Natural killer cell (primary cell): Measurements from ENCODE around the gene GBF1. TPM values are rescaled to one million over a fixed set of nuclear protein-coding genes. Genes with fewer than 3 reads are reported as not detected.
A peak's percentile ranks its signal among the peaks of the same experiment; 100 is the strongest.

Experiments used
- ATAC-seq, 3 donors: fragments of 150-1000 bp in 2 of 3; fragments of 200-7000 bp in 1 of 3; cut with Tn5 transposase; 1 replicate in 1 of 3; 2 replicates in 2 of 3; pipeline ENCODE4 v1.10.0; 2021; ENCODE audit warnings: mild to moderate bottlenecking in 2 of 3, moderate library complexity in 2 of 3
- DNase-seq, 2 donors: peaks; one replicate each; pipeline versions ENCODE4 v3.0.0 to v3.0.0-alpha.2; 2013 to 2021; ENCODE audit warnings: mixed read lengths in 1 of 2
- H3K27ac ChIP-seq: one replicate; pipeline ENCODE4 v1.5.1; 2013; ENCODE audit warnings: mild to moderate bottlenecking, low read length
- H3K27me3 ChIP-seq: one replicate; pipeline ENCODE4 v1.6.1; 2013; ENCODE audit warnings: low read length; ENCODE audit not compliant: control insufficient read depth, insufficient read depth
- H3K36me3 ChIP-seq: one replicate; pipeline ENCODE4 v1.6.1; 2013; ENCODE audit warnings: low read length; ENCODE audit not compliant: control insufficient read depth, insufficient read depth
- H3K4me1 ChIP-seq: one replicate; pipeline ENCODE4 v1.6.1; 2013; ENCODE audit warnings: low read length; ENCODE audit not compliant: control insufficient read depth, insufficient read depth
- H3K4me3 ChIP-seq: one replicate; pipeline ENCODE4 v1.5.1; 2013; ENCODE audit warnings: low read length
- H3K9me3 ChIP-seq: one replicate; pipeline ENCODE4 v1.6.1; 2013; ENCODE audit warnings: low read length; ENCODE audit not compliant: control insufficient read depth, insufficient read depth
- H3K27ac Mint-ChIP-seq, 2 donors: one replicate each; pipeline ENCODE4 v1.8.0; 2022; ENCODE audit warnings: mild to moderate bottlenecking in 2 of 2, mixed read lengths in 2 of 2, moderate library complexity in 1 of 2
- H3K27me3 Mint-ChIP-seq, 2 donors: one replicate each; pipeline ENCODE4 v1.8.0; 2022; ENCODE audit warnings: low read depth in 2 of 2, mixed read lengths in 2 of 2
- H3K36me3 Mint-ChIP-seq: one replicate; pipeline ENCODE4 v1.8.0; 2022; ENCODE audit warnings: mixed read lengths
- H3K4me1 Mint-ChIP-seq, 2 donors: one replicate each; pipeline ENCODE4 v1.8.0; 2022; ENCODE audit warnings: mixed read lengths in 2 of 2
- H3K4me3 Mint-ChIP-seq: one replicate; pipeline ENCODE4 v1.8.0; 2022; ENCODE audit warnings: mild to moderate bottlenecking, moderate library complexity, mixed read lengths
- H3K9me3 Mint-ChIP-seq, 2 donors: one replicate each; pipeline ENCODE4 v1.8.0; 2022; ENCODE audit warnings: mixed read lengths in 2 of 2
- CTCF ChIP-seq: fragments of 200-600 bp; IDR thresholded peaks from one replicate; pipeline ENCODE4 v1.8.0; 2022; ENCODE audit warnings: antibody characterized with exemption
- WGBS: methylation state at CpG from one replicate; pipeline ENCODE4 v1.1.7; 2013; ENCODE audit warnings: missing lambda C conversion rate; ENCODE audit not compliant: insufficient coverage; 5-methylcytosine and 5-hydroxymethylcytosine counted together
- intact Hi-C: fragments of 100-400 bp; cut with micrococcal nuclease; formaldehyde crosslinking; loops from one replicate; pipeline ENCODE4 v1.14.2; 2022
- total RNA-seq, 4 donors: library from RNA; stranded (reverse); fragments of 120-200 nt in 1 of 4; gene quantifications; one replicate each; pipeline versions ENCODE4 v1.2.3 to v1.2.4, GENCODE V29; 2013 to 2022

GBF1 gene
- total RNA-seq, 3 donors from 2014 or later (not counting 1 experiment from before 2014, with no cell fraction given): 48.2 to 52.5 (median 50.9) TPM

GRCh38 chr10:102230861-102231356 is 14.4 kb upstream of the GBF1 start:
- Histone ChIP-seq H3K27ac (no peak overlapping the region), H3K36me3 (no peaks in the 10 kb centered on the region)
- peak overlapping the region in 1 of 2 donors; percentile 42 for H3K27ac Mint-ChIP-seq

DNA sequence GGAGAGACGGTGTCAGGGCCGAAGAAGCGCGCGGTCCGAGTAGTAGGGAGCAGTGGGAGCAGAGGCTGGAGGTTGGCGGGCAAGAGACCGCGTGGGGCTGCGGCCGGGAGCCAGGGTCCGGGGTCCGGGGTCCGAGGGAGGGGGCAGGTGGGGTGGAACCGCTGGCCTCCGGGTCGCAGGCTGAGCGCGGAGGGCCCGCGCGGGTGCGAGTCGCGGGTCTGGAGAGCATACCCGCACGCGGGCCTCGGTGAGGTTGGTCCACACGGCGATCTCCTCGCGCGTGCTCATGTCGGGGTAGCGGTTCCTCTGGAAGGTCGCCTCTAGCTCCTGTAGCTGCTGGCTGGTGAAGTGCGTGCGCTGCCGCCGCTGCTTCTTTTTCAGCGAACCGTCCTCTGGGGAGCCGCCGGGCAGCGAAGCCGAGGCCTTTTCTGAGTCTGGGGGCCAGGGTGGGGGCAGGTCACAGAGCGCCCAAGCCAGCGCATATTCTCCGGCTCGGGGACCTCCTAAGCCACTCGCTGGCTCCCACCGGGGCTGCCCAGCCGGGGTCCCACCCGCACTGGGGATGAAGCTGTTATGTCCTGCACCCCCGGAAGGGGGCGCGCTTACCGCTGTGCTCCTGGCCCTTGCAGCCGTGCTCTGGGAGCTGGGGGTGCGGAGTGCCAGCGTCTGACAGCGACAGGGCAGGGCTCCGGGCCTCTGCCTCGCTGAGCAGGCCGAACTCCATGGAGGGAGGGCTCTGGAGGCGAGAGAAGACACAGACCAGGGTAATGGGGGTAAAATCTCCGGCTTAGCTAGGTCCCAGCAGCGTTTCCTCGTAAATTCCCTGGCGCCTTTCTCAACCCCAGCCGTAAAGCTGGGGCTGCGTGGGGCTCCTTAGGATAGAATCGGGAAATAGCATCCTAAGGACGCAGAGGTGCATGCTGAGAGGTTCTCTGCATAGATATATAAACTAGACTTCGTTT is 13.7 kb upstream of the GBF1 start:
- Histone ChIP-seq H3K27ac (no peak overlapping the region), H3K27me3 (peaks cover 43% of the 10 kb centered on the region), H3K4me3 (peak overlapping the region; percentile 25), H3K9me3 (no peaks in the 10 kb centered on the region), H3K36me3 (no peaks in the 10 kb centered on the region), H3K4me1 (peaks cover 24% of the 10 kb centered on the region)
- Mint-ChIP-seq H3K4me3 (peak overlapping the region; percentile 91), H3K27me3 (peaks cover 37 to 70% of the 10 kb centered on the region in 2 donors), H3K36me3 (no peaks in the 10 kb centered on the region), H3K9me3 (no peaks in the 10 kb centered on the region), H3K27ac (peak overlapping the region in 1 of 2 donors; percentile 42), H3K4me1 (peaks cover 15 to 32% of the 10 kb centered on the region in 2 donors)
- TF ChIP-seq CTCF: peak; percentile 81
- intact Hi-C loops: loop anchor here (2.0 kb wide), 1 partner anchor 167 kb away; no protein-coding TSS in a partner anchor
- DNase-seq (peak; percentile 65 to 84), ATAC-seq (peak; percentile 65 to 69 (median 66))
- 13% methylated on average over 76 of the region's 76 CpGs for WGBS

More at GRCh38 chr10:102230861-102231356, 14.4 kb upstream of the GBF1 start:
- Mint-ChIP-seq H3K4me1 (peaks cover 22 to 39% of the 10 kb centered on the region in 2 donors), H3K4me3 (peak overlapping the region; percentile 91), H3K27me3 (peaks cover 30 to 65% of the 10 kb centered on the region in 2 donors), H3K9me3 (no peaks in the 10 kb centered on the region), H3K36me3 (no peaks in the 10 kb centered on the region)
- Histone ChIP-seq H3K9me3 (no peaks in the 10 kb centered on the region), H3K4me3 (peak overlapping the region; percentile 25), H3K27me3 (peaks cover 43% of the 10 kb centered on the region), H3K4me1 (peaks cover 31% of the 10 kb centered on the region)
- intact Hi-C loops: loop anchor here (2.0 kb wide), 1 partner anchor 168 kb away; no protein-coding TSS in a partner anchor
- DNase-seq: peak; percentile 45 to 73
- ATAC-seq: peak in 2 of 3 donors; percentile 17 to 20
- 2% methylated on average over 52 of the region's 52 CpGs for WGBS
- no peak for TF ChIP-seq CTCF

- H3K9me3 ChIP-seq: no peaks in the 10 kb centered on the region
- TF ChIP-seq CTCF: no peak
- no peaks in the 10 kb centered on the region for H3K36me3 ChIP-seq
- intact Hi-C loops: no loop called here
- H3K27me3 Mint-ChIP-seq: peaks cover 39 to 71% of the 10 kb centered on the region in 2 donors
- ATAC-seq (no peak), DNase-seq (no peak)
- no peaks in the 10 kb centered on the region for H3K36me3 Mint-ChIP-seq
- no peak overlapping the region for H3K4me3 Mint-ChIP-seq
- H3K27me3 ChIP-seq: peaks cover 22% of the 10 kb centered on the region
- H3K4me3 ChIP-seq: no peak overlapping the region
- 83% methylated on average over 1 of the region's 1 CpG for WGBS
- peaks cover 19% of the 10 kb centered on the region for H3K4me1 ChIP-seq
- peaks cover 14 to 27% of the 10 kb centered on the region in 2 donors for H3K4me1 Mint-ChIP-seq
- H3K27ac Mint-ChIP-seq: no peak overlapping the region
- H3K9me3 Mint-ChIP-seq: no peaks in the 10 kb centered on the region
- no peak overlapping the region for H3K27ac ChIP-seq
Observed at GRCh38 chr10:102233997-102234396, 11.3 kb upstream of the GBF1 start.
